GM18861 (cell line): ENCODE measurements around the gene TMEM89.

Experiments
- ATAC-seq: cut with Tn5 transposase; IDR thresholded peaks from one replicate; pipeline ENCODE4 v1.9.1; 2021; ENCODE audit not compliant: unreplicated experiment

The TMEM89 gene

GRCh38 chr3:48617559-48617958 lies 4.0 kb downstream of the TMEM89 start:
- ATAC-seq = no peak

GRCh38 chr3:48614044-48614443 lies 7.5 kb downstream of the TMEM89 start:
- ATAC-seq = no peak

GRCh38 chr3:48612309-48612708 lies 9.3 kb downstream of the TMEM89 start:
- no peak for ATAC-seq

GRCh38 chr3:48609088-48610005 lies 12.2 kb downstream of the TMEM89 start, which contains the start of gene UQCRC1:
Gene UQCRC1 (minus strand): TSS chr3:48609646. CDS start chr3:48609620, 26 bp downstream.
- ATAC-seq = peak; percentile 94

- ATAC-seq = no peak
These were observed 14.1 kb downstream of the TMEM89 start for GRCh38 chr3:48607519-48607918.

- no peak for ATAC-seq
These were observed 20.0 kb downstream of the TMEM89 start for GRCh38 chr3:48601622-48601994.

GRCh38 chr3:48600711-48601621 lies 20.6 kb downstream of the TMEM89 start:
- no peak for ATAC-seq

- no peak for ATAC-seq
These were observed 21.9 kb downstream of the TMEM89 start for GRCh38 chr3:48599509-48600285.

GRCh38 chr3:48599077-48599501 lies 22.5 kb downstream of the TMEM89 start:
- ATAC-seq = no peak

- no peak for ATAC-seq
These were observed 23.1 kb downstream of the TMEM89 start for GRCh38 chr3:48598323-48599076.

- ATAC-seq = no peak
These were observed 24.2 kb downstream of the TMEM89 start for GRCh38 chr3:48597408-48597800.

GRCh38 chr3:48596676-48597407 lies 24.7 kb downstream of the TMEM89 start:
- no peak for ATAC-seq

- ATAC-seq = no peak
These were observed 25.4 kb downstream of the TMEM89 start for GRCh38 chr3:48596157-48596556.

- ATAC-seq = no peak
These were observed 25.9 kb downstream of the TMEM89 start for GRCh38 chr3:48595526-48596121.

- no peak for ATAC-seq
These were observed 26.5 kb downstream of the TMEM89 start, which contains the start of gene COL7A1 for GRCh38 chr3:48595075-48595525. Gene COL7A1 (minus strand): TSS chr3:48595329. CDS start chr3:48595159, 170 bp downstream.

- no peak for ATAC-seq
These were observed 27.0 kb downstream of the TMEM89 start for GRCh38 chr3:48594417-48595049.

- no peak for ATAC-seq
These were observed 28.2 kb downstream of the TMEM89 start for GRCh38 chr3:48593337-48593736.

GRCh38 chr3:48592519-48593087 lies 29.0 kb downstream of the TMEM89 start:
- ATAC-seq = no peak
